Upper lobe of right lung (tissue), 1 donor: ENCODE measurements around the gene KLC1. TPM values are rescaled to one million over a fixed set of nuclear protein-coding genes. Genes with fewer than 3 reads are reported as not detected.
"Not testable (repeated sequence)": the region's sequence is repeated elsewhere in the genome, so short reads cannot be mapped to it uniquely, and the experiment has no call there.

Experiments
- ATAC-seq: fragments of 200-7000 bp; cut with Tn5 transposase; one replicate; pipeline ENCODE4 v1.9.1; 2020; ENCODE audit warnings: mild to moderate bottlenecking, moderate library complexity
- DNase-seq: peaks from one replicate; pipeline ENCODE4 v3.0.0-alpha.2; 2020
- H3K27ac ChIP-seq: fragments of 200-600 bp; one replicate; pipeline ENCODE4 v1.8.0; 2022
- H3K27me3 ChIP-seq: fragments of 200-600 bp; one replicate; pipeline ENCODE4 v1.8.0; 2022; ENCODE audit warnings: mild to moderate bottlenecking
- H3K36me3 ChIP-seq: fragments of 200-600 bp; one replicate; pipeline ENCODE4 v1.8.0; 2022
- H3K4me1 ChIP-seq: fragments of 200-600 bp; one replicate; pipeline ENCODE4 v1.8.0; 2022
- H3K4me3 ChIP-seq: fragments of 200-600 bp; one replicate; pipeline ENCODE4 v1.8.0; 2022; ENCODE audit warnings: mild to moderate bottlenecking
- H3K9me3 ChIP-seq: fragments of 200-600 bp; one replicate; pipeline ENCODE4 v1.8.0; 2022
- intact Hi-C: fragments of 100-400 bp; cut with DNase I; formaldehyde crosslinking; loops from one replicate; pipeline ENCODE4 v1.11.0; 2022
- total RNA-seq: library from RNA; stranded (reverse); fragmentation: NEBNext Ultra II Directional; extraction: Animal tissue kit (Norgen Biotek cat#: 25700); gene quantifications from one replicate; pipeline ENCODE4 v1.2.1, GENCODE V29; 2021
- TF ChIP-seq, protein P1 (sequence below): fragments of 200-600 bp; IDR thresholded peaks from one replicate; pipeline ENCODE4 v1.8.0; 2022; ENCODE audit warnings: antibody characterized with exemption
- donor health status: DM: no; HTN: yes; CAD: no; lungs with severe emphysema.

Gene KLC1
- total RNA-seq, 1 donor from 2014 or later, result 172 TPM

DNA sequence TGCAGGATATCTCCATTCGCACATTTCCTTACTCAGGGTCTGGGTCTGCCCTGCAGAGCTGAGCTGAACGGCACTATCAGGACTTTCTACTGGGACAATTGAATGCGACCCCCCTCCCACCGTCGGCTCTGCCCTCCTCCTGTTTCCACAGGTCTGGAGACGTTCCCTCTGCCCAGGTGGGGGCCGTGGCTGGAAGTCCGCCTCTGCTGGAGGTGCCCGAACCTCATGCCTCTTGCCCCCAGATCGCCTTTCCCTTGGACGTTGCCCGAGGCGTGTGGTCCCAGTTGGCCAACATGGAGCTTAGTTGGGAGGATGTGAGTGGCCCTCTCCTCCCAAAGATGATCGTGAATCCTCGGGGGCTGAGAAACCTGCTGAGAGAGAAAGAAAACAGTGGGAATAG, 21.2 kb upstream of the KLC1 start:
- ATAC-seq (peak; percentile 3), DNase-seq (no peak)
- Histone ChIP-seq H3K27ac (no peak overlapping the region), H3K4me1 (peaks cover 17% of the 10 kb centered on the region), H3K9me3 (no peaks in the 10 kb centered on the region), H3K4me3 (peak overlapping the region; percentile 17), H3K27me3 (no peaks in the 10 kb centered on the region), H3K36me3 (no peaks in the 10 kb centered on the region)
- intact Hi-C loops, result no loop called here
- TF ChIP-seq, protein P1, sequence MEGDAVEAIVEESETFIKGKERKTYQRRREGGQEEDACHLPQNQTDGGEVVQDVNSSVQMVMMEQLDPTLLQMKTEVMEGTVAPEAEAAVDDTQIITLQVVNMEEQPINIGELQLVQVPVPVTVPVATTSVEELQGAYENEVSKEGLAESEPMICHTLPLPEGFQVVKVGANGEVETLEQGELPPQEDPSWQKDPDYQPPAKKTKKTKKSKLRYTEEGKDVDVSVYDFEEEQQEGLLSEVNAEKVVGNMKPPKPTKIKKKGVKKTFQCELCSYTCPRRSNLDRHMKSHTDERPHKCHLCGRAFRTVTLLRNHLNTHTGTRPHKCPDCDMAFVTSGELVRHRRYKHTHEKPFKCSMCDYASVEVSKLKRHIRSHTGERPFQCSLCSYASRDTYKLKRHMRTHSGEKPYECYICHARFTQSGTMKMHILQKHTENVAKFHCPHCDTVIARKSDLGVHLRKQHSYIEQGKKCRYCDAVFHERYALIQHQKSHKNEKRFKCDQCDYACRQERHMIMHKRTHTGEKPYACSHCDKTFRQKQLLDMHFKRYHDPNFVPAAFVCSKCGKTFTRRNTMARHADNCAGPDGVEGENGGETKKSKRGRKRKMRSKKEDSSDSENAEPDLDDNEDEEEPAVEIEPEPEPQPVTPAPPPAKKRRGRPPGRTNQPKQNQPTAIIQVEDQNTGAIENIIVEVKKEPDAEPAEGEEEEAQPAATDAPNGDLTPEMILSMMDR, result no peak

DNA sequence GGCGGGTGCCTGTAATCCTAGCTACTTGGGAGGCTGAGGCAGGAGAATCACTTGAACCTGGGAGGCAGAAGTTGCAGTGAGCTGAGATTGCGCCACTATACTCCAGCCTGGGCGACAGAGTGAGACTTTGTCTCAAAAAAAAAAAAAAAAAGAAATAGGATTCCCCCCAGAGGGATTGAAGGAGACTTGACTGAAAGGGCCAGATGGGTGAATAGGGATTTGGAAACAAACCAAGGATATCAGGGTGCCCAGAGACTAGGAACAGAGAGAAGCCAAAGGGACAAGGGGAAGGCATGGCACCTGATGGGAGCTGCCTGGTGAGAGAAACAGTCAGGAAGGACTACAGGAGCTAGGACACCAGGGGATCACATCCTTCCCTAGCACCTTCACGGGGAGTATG, 19.9 kb upstream of the KLC1 start:
- intact Hi-C loops, ATAC-seq, H3K9me3 ChIP-seq, H3K27me3 ChIP-seq, H3K4me3 ChIP-seq, H3K36me3 ChIP-seq, H3K27ac ChIP-seq, DNase-seq: not testable (repeated sequence)
- peaks cover 17% of the 10 kb centered on the region for H3K4me1 ChIP-seq

DNA sequence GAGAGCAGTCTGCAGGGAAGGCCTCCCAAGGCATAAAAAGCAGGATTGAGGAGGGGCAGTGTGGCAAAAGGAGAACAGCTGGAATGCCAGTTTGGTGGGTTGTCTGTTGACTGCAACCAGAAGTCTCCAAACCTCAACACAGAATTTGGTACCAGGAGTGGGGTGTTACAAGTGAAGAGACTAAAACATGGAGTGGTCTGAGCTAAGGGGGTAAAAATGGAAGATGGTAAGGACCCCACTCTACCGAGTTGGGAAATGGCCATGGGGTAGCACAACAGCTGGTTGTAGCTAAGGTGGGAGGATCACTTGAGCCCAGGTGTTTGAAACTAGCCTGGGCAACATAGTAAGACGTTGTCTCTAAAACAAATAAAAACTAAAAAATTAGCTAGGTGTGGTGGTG, 17.8 kb upstream of the KLC1 start:
- TF ChIP-seq, protein P1, result no peak
- intact Hi-C loops, result no loop called here
- H3K27me3 ChIP-seq, result no peaks in the 10 kb centered on the region
- no peaks in the 10 kb centered on the region for H3K9me3 ChIP-seq
- no peaks in the 10 kb centered on the region for H3K36me3 ChIP-seq
- ATAC-seq (no peak), DNase-seq (no peak)
- no peak overlapping the region for H3K27ac ChIP-seq
- peaks cover 17% of the 10 kb centered on the region for H3K4me1 ChIP-seq
- H3K4me3 ChIP-seq, result no peak overlapping the region

DNA sequence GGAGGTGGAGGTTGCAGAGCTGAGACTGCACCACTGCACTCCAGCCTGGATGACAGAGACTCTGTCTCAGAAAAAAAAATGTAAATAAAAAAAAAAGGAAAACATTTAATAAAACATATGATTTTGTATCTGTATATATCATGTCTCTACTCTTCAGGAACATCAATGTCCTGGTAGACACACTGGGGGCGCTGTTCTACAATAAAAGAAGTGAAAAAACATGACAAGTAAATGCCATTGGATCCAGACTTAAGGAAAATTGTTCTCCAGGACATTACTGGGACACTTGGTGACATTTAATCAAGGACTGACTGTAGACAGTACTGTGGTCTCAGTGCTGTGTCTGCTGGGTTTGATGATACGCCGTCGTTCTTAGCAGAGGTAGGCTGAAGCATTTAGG, 15.5 kb upstream of the KLC1 start:
- TF ChIP-seq, protein P1, result no peak
- Histone ChIP-seq H3K9me3 (no peaks in the 10 kb centered on the region), H3K4me1 (no peaks in the 10 kb centered on the region), H3K27me3 (no peaks in the 10 kb centered on the region), H3K27ac (no peak overlapping the region), H3K4me3 (no peak overlapping the region), H3K36me3 (no peaks in the 10 kb centered on the region)
- intact Hi-C loops, result no loop called here
- DNase-seq (no peak), ATAC-seq (no peak)

DNA sequence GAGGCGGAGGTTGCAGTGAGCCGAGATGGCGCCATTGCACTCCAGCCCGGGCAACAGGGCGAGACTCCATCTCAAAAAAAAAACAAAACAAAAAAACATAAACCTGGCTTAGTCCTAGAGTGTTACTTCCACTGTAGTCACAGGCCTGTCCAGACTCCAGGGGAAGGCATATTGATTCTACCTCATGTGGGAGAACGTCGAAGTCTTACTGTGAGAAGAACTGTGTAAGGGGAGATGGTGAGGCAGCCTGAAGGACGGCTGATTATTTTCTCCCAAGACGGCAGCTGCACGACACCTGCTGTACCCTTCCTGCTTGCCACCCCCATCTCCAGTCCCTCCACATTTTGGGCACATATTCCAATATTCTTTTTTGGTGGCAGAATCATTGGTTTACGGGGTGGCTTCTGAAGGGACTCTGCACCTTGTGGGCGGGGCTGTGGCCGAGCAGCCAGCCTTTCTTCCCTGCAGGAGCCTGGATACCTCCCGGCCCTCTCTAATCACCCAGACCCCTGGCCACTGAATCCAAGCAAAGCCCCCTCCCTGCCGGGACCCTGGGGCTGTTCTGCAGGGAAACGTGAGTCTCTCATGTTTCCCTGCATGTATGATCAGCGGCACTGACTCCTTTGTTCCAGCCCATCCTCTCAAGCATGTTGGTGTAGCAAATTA, 12.2 kb upstream of the KLC1 start:
- H3K9me3 ChIP-seq, result no peaks in the 10 kb centered on the region
- H3K27ac ChIP-seq, result no peak overlapping the region
- no peaks in the 10 kb centered on the region for H3K4me1 ChIP-seq
- DNase-seq (no peak), ATAC-seq (no peak)
- intact Hi-C loops, result no loop called here
- TF ChIP-seq, protein P1, result no peak
- no peaks in the 10 kb centered on the region for H3K27me3 ChIP-seq
- no peaks in the 10 kb centered on the region for H3K36me3 ChIP-seq
- no peak overlapping the region for H3K4me3 ChIP-seq

DNA sequence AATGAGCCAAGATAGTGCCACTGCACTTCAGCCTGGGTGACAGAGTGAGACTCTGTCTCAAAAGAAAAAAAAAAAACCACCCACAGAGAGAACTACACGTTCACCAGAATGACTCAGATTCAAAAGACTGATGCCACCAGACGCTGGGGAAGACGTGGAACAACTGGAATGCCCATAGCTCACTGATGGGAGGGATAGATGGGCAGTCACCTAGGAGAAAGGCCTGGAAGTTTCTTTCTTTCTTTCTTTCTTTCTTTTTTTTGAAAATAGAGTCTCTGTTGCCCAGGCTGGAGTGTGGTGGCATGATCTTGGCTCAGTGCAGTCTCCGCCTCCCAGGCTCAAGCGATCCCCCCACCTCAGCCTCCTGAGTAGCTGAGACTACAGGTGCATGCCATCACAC, 10.0 kb upstream of the KLC1 start:
- no peaks in the 10 kb centered on the region for H3K9me3 ChIP-seq
- ATAC-seq (no peak), DNase-seq (no peak)
- H3K36me3 ChIP-seq, result no peaks in the 10 kb centered on the region
- no peak overlapping the region for H3K27ac ChIP-seq
- H3K27me3 ChIP-seq, result no peaks in the 10 kb centered on the region
- intact Hi-C loops, result no loop called here
- no peak overlapping the region for H3K4me3 ChIP-seq
- TF ChIP-seq, protein P1, result no peak
- peaks cover 10% of the 10 kb centered on the region for H3K4me1 ChIP-seq
